Measurements from ENCODE around the gene OTOG. TPM values are rescaled to one million over a fixed set of nuclear protein-coding genes. Genes with fewer than 3 reads are reported as not detected.

OTOG gene
- total RNA-seq, 1 donor from 2014 or later, result not detected

- Mint-ChIP-seq H3K36me3 (ENCODE audit: low read depth) (no peaks in the 10 kb centered on the region), H3K9me3 (ENCODE audit: low read depth) (no peaks in the 10 kb centered on the region), H3K4me1 (ENCODE audit: low read depth) (no peaks in the 10 kb centered on the region), H3K27ac (ENCODE audit: unreplicated experiment) (no peak overlapping the region), H3K4me3 (ENCODE audit: unreplicated experiment) (no peak overlapping the region), H3K27me3 (ENCODE audit: low read depth) (peaks cover 27% of the 10 kb centered on the region)
- no peak for TF ChIP-seq CTCF (IDR thresholded peaks at IDR 0.05)
- no peak for DNase-seq (ENCODE audit: low spot score)
Observed at GRCh38 chr11:17554487-17554886, 7.4 kb downstream of the OTOG start.

- H3K27me3 Mint-ChIP-seq (ENCODE audit: low read depth), result peaks cover 25% of the 10 kb centered on the region
- no peaks in the 10 kb centered on the region for H3K4me1 Mint-ChIP-seq (ENCODE audit: low read depth)
- no peak for DNase-seq (ENCODE audit: low spot score)
- no peaks in the 10 kb centered on the region for H3K36me3 Mint-ChIP-seq (ENCODE audit: low read depth)
- H3K9me3 Mint-ChIP-seq (ENCODE audit: low read depth), result no peaks in the 10 kb centered on the region
- no peak for TF ChIP-seq CTCF (IDR thresholded peaks at IDR 0.05)
- no peak overlapping the region for H3K27ac Mint-ChIP-seq (ENCODE audit: unreplicated experiment)
- no peak overlapping the region for H3K4me3 Mint-ChIP-seq (ENCODE audit: unreplicated experiment)
Observed at GRCh38 chr11:17556999-17557398, 9.9 kb downstream of the OTOG start.

- H3K9me3 Mint-ChIP-seq (ENCODE audit: low read depth), result no peaks in the 10 kb centered on the region
- no peak overlapping the region for H3K27ac Mint-ChIP-seq (ENCODE audit: unreplicated experiment)
- H3K4me3 Mint-ChIP-seq (ENCODE audit: unreplicated experiment), result no peak overlapping the region
- no peak for DNase-seq (ENCODE audit: low spot score)
- H3K4me1 Mint-ChIP-seq (ENCODE audit: low read depth), result no peaks in the 10 kb centered on the region
- no peaks in the 10 kb centered on the region for H3K36me3 Mint-ChIP-seq (ENCODE audit: low read depth)
- no peak for TF ChIP-seq CTCF (IDR thresholded peaks at IDR 0.05)
- peaks cover 26% of the 10 kb centered on the region for H3K27me3 Mint-ChIP-seq (ENCODE audit: low read depth)
Observed at GRCh38 chr11:17558025-17558780, 11.1 kb downstream of the OTOG start.

- Mint-ChIP-seq H3K9me3 (ENCODE audit: low read depth) (no peaks in the 10 kb centered on the region), H3K27me3 (ENCODE audit: low read depth) (peaks cover 20% of the 10 kb centered on the region), H3K4me3 (ENCODE audit: unreplicated experiment) (no peak overlapping the region), H3K27ac (ENCODE audit: unreplicated experiment) (no peak overlapping the region), H3K4me1 (ENCODE audit: low read depth) (no peaks in the 10 kb centered on the region), H3K36me3 (ENCODE audit: low read depth) (no peaks in the 10 kb centered on the region)
- no peak for TF ChIP-seq CTCF (IDR thresholded peaks at IDR 0.05)
- DNase-seq (ENCODE audit: low spot score), result no peak
Observed at GRCh38 chr11:17558916-17559315, 11.9 kb downstream of the OTOG start.

- Mint-ChIP-seq H3K4me3 (ENCODE audit: unreplicated experiment) (no peak overlapping the region), H3K36me3 (ENCODE audit: low read depth) (no peaks in the 10 kb centered on the region), H3K4me1 (ENCODE audit: low read depth) (no peaks in the 10 kb centered on the region), H3K27me3 (ENCODE audit: low read depth) (peaks cover 19% of the 10 kb centered on the region), H3K9me3 (ENCODE audit: low read depth) (no peaks in the 10 kb centered on the region), H3K27ac (ENCODE audit: unreplicated experiment) (no peak overlapping the region)
- DNase-seq (ENCODE audit: low spot score), result no peak
- TF ChIP-seq CTCF (IDR thresholded peaks at IDR 0.05), result no peak
Observed at GRCh38 chr11:17559341-17560087, 12.5 kb downstream of the OTOG start.

Measured in chondrocyte (in vitro differentiated cells).